ENCODE measurements around the gene CXCR3.

- TF ChIP-seq CTCF (IDR thresholded peaks at IDR 0.05 in 2 of 3, conservative IDR thresholded peaks at IDR 0.05 in 1 of 3; ENCODE audit: control insufficient read depth in 2 of 3, extremely low read depth in 1 of 3, insufficient read depth in 1 of 3, low read depth in 3 of 3, low read length in 3 of 3): no peak
- TF ChIP-seq REST (IDR thresholded peaks at IDR 0.05; ENCODE audit: low read depth, low read length): no peak
- TF ChIP-seq USF1 (IDR thresholded peaks at IDR 0.05; ENCODE audit: borderline replicate concordance, extremely low read length, insufficient read depth, low read depth, low read length): no peak
- TF ChIP-seq STAT1 (conservative IDR thresholded peaks at IDR 0.05): no peak
- TF ChIP-seq RAD51 (IDR thresholded peaks at IDR 0.05): no peak
- TF ChIP-seq CBX3 (IDR thresholded peaks at IDR 0.05; ENCODE audit: borderline replicate concordance, low read depth): no peak
- TF ChIP-seq RBBP5 (conservative IDR thresholded peaks at IDR 0.05): no peak
- TF ChIP-seq EGR1 (IDR thresholded peaks at IDR 0.05; ENCODE audit: borderline replicate concordance in 1 of 2, low read depth in 2 of 2, low read length in 2 of 2): no peak
- no peak for TF ChIP-seq KDM1A (IDR thresholded peaks at IDR 0.05; ENCODE audit: borderline replicate concordance)
- TF ChIP-seq SMC3 (IDR thresholded peaks at IDR 0.05; ENCODE audit: borderline replicate concordance, low read length): no peak
- no peak for TF ChIP-seq YY1 (IDR thresholded peaks at IDR 0.05; ENCODE audit: low read depth, low read length)
Measured at GRCh38 chrX:71629467-71629866, 11.2 kb upstream of the CXCR3 start.
